Neural progenitor cell (in vitro differentiated cells): Measurements from ENCODE around the gene NDUFB2.

ENCODE experiments used
- CTCF ChIP-seq: fragments of 200-600 bp; sonication (generic); IDR thresholded peaks from 2 replicates; pipeline ENCODE4 v1.5.1; 2017; ENCODE audit warnings: antibody characterized with exemption, mild to moderate bottlenecking
- EZH2phosphoT487 ChIP-seq: fragments of 200-600 bp; sonication (generic); IDR thresholded peaks from 2 replicates; pipeline ENCODE4 v1.6.1; 2017; ENCODE audit warnings: antibody characterized with exemption

DNA sequence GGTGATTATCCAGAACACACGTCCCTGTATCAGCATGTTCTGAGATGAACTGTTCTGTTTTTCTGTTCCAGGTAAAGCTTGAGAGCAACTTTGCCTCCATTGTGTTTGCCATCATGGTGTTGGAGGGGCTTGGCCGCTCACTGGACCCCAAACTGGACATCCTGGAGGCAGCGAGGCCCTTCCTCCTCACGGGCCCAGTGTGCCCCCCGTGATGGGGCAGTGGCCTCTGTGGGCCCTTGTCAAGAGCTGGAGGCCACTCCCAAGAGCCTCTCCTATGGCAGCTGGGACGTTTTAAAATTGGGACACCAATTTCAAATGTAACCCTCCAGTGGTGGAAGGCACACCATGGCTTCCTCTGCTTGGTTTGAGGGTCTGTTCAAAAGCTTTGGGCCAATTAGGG, 1.9 kb upstream of the NDUFB2 start:
- TF ChIP-seq CTCF (no peak), EZH2phosphoT487 (no peak)
